ENCODE results near the gene RAMACL. TPM values are rescaled to one million over a fixed set of nuclear protein-coding genes. Genes with fewer than 3 reads are reported as not detected.

The RAMACL gene
- total RNA-seq, 4 donors from 2014 or later: 1.1 to 1.5 (median 1.1) TPM; not detected in 1

DNA sequence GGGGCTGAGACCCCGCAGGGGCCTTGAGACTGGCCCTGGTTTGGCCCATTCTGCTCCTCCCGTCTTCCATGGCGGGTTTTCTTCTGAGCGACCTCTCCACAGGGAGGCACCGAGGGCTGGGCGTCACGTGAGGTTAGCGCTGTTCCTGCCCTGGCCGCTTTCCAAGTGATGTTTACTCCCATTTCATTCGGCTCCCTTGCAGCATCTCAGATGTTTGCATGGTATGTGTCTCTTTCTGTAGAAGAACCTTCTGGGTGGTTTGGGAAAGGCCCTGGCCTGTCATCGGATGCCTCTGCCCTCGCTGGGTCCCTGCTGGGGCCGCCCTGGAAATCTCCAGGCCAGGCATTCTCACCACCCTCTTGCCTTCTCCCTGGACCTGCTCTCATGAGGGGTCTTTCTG lies 17.3 kb downstream of the RAMACL start:
- TF ChIP-seq, protein P1, sequence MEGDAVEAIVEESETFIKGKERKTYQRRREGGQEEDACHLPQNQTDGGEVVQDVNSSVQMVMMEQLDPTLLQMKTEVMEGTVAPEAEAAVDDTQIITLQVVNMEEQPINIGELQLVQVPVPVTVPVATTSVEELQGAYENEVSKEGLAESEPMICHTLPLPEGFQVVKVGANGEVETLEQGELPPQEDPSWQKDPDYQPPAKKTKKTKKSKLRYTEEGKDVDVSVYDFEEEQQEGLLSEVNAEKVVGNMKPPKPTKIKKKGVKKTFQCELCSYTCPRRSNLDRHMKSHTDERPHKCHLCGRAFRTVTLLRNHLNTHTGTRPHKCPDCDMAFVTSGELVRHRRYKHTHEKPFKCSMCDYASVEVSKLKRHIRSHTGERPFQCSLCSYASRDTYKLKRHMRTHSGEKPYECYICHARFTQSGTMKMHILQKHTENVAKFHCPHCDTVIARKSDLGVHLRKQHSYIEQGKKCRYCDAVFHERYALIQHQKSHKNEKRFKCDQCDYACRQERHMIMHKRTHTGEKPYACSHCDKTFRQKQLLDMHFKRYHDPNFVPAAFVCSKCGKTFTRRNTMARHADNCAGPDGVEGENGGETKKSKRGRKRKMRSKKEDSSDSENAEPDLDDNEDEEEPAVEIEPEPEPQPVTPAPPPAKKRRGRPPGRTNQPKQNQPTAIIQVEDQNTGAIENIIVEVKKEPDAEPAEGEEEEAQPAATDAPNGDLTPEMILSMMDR (IDR thresholded peaks at IDR 0.05): no peak
- no peak for TF ChIP-seq POLR2A (IDR thresholded peaks at IDR 0.05)
- no peak for DNase-seq
- H3K27ac ChIP-seq: no peak overlapping the region
- no peaks in the 10 kb centered on the region for H3K27me3 ChIP-seq
- peaks cover 0 to 10% (median 0%) of the 10 kb centered on the region in 4 donors for H3K4me1 ChIP-seq
- H3K4me3 ChIP-seq: no peak overlapping the region
- no peaks in the 10 kb centered on the region for H3K9me3 ChIP-seq
- no peaks in the 10 kb centered on the region for H3K36me3 ChIP-seq

DNA sequence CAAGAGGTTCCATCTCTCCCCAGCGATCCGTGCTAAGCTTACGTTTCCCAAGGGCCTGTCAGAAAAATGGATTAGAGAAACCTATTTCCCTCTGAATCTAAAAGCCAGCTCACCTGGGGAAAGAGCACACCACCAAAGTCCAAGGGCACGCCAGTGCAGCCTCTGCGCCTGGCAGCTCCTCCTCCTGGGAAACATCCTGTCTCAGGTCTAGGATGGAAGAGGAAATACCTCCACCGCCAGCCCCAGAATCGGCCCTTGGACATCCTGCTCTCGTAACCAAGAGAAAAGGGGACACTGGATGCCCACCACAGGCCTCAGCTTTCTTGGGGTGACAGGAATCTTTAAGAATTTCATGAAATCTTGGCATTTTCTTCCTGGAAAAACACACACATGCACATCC lies 18.7 kb downstream of the RAMACL start:
- Histone ChIP-seq H3K4me1 (peaks cover 0 to 4% (median 0%) of the 10 kb centered on the region in 4 donors), H3K27me3 (no peaks in the 10 kb centered on the region), H3K4me3 (no peak overlapping the region), H3K9me3 (no peaks in the 10 kb centered on the region), H3K27ac (no peak overlapping the region), H3K36me3 (no peaks in the 10 kb centered on the region)
- no peak for DNase-seq
- TF ChIP-seq, protein P1 (IDR thresholded peaks at IDR 0.05): no peak
- TF ChIP-seq POLR2A (IDR thresholded peaks at IDR 0.05): no peak

DNA sequence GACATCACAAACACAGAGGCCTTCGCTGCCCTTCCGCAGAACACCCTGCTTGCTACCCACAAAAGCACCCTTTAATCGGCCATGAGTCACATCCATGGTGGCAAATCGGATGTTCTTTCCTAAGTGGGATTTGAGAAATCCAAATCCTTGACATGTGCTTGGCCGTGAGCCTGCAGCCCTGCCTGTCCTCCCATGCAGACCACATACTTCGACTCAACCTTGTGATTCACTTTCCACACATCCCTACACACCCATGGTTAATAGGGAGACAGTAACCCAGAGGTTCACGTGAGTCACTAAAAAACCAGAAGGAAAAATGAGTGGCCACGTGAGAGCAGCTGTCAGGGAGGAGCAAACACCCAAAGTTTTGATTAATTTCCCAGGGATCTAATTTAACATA lies 19.4 kb downstream of the RAMACL start:
- Histone ChIP-seq H3K9me3 (no peaks in the 10 kb centered on the region), H3K27ac (no peak overlapping the region), H3K4me3 (no peak overlapping the region), H3K27me3 (no peaks in the 10 kb centered on the region), H3K36me3 (no peaks in the 10 kb centered on the region), H3K4me1 (no peaks in the 10 kb centered on the region)
- TF ChIP-seq, protein P1 (IDR thresholded peaks at IDR 0.05): no peak
- no peak for TF ChIP-seq POLR2A (IDR thresholded peaks at IDR 0.05)
- DNase-seq: no peak

DNA sequence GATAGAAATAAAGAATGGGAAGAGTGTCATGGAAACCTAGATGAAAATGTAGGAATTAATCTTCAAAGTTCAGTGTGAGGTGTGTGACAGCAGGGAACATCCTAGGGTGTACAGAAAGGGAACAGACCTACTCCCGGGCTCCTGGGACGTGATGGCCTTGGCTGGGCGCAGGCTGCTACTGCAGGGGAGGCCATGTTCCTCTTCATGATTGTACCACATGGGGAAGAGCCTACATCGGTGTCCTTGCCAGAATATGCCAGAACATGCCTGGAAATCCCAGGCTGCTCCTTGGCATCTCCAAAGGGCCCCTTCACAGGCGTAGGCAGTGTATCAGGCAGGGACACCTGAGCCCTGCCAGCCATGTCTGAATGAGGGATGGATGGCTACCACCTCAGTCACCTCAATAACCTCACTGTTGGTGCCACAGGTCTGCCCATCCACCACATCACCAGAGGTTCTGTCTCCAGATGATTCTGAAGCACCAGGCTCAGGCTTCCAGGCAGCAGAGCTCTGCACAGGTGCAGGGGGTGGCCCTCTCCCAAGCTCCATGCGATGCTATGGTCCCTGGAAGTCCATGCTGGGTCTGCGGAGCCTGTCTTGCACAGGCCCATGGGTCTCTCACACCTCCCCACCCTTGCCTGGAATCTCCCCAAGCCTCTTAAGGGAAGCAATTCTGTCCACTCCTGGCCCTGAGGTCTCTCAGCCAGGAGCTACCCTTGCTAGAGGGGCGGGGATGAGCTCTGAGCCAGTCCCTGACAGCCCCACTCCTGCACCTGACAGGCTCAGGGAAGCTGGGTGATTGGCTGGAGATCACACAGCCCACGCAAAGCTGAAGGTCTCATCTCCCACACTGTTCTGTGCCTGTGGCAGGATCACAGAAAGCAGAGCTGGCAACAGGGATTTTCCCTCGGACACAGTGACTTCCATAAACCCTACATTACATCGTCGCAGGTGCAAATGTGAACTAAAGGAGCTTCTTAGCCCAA lies 20.2 kb downstream of the RAMACL start:
- Histone ChIP-seq H3K4me3 (no peak overlapping the region), H3K4me1 (no peaks in the 10 kb centered on the region), H3K27me3 (no peaks in the 10 kb centered on the region), H3K36me3 (no peaks in the 10 kb centered on the region), H3K27ac (no peak overlapping the region), H3K9me3 (no peaks in the 10 kb centered on the region)
- DNase-seq: no peak
- no peak for TF ChIP-seq POLR2A (IDR thresholded peaks at IDR 0.05)
- TF ChIP-seq, protein P1 (IDR thresholded peaks at IDR 0.05): no peak

DNA sequence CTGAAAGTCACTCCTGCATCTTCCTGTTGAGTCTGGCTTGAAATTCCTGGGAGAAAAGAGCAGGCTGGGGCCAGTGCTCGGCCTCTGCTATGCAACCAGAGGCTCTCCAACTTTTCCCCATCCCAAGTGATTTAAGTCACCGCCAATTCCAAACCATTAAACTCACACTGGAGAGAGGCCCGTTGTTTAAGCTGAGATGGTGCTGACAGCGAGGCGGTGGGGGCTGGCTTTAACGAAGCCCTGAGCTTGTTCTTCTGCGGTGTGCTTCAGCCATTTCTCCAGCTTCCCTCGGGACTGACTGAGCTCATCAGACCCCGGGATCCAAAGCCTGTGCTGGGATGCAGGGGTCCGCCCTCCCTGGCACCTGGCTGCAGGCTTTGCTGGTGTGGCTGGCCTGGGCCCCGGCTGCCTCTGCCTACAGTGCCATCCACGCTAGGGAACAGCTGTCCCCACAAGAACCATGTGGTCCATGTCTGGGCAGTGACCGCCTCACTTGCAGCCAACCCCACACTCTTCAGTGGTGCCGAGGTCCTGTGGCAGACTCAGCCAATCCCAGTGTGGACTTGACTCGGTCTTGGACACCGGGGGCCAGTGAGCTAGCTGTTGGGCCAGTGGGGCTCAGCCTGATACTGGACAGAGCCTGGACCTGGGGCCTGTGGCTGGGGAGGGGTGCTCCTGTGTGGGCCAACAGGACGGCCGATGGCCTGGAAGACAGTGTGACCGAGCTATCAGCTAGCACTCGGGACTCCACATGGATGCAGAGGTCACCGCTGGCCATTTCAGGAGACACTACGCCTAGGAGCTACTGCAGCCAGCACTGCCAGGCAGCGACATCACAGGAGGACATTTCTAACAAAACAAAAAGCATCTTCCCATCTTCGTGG lies 21.2 kb downstream of the RAMACL start:
- Histone ChIP-seq H3K27ac (peak overlapping the region in 1 of 4 donors; percentile 19), H3K36me3 (no peaks in the 10 kb centered on the region), H3K27me3 (no peaks in the 10 kb centered on the region), H3K4me3 (no peak overlapping the region), H3K9me3 (no peaks in the 10 kb centered on the region), H3K4me1 (no peaks in the 10 kb centered on the region)
- TF ChIP-seq, protein P1 (IDR thresholded peaks at IDR 0.05): no peak
- TF ChIP-seq POLR2A (IDR thresholded peaks at IDR 0.05): no peak
- DNase-seq: no peak
